Gastroesophageal sphincter (tissue), 4 donors: ENCODE measurements around the gene EIF1. TPM values are rescaled to one million over a fixed set of nuclear protein-coding genes. Genes with fewer than 3 reads are reported as not detected.

Source experiments
- ATAC-seq: fragments of 150-250 bp; one replicate; pipeline ENCODE4 v1.9.1; 2016; ENCODE audit warnings: mild to moderate bottlenecking, moderate library complexity
- H3K27ac ChIP-seq, 4 donors: fragments of 200-600 bp; sonication (generic) in 3 of 4; 1 replicate in 3 of 4; 2 replicates in 1 of 4; pipeline ENCODE4 v1.5.1; 2016 to 2019
- H3K27me3 ChIP-seq: fragments of 200-600 bp; sonication (generic); one replicate; pipeline ENCODE4 v1.5.1; 2019
- H3K36me3 ChIP-seq, 2 donors: fragments of 200-600 bp; sonication (generic); one replicate each; pipeline ENCODE4 v1.5.1; 2019; ENCODE audit warnings: control low read depth in 1 of 2
- H3K4me1 ChIP-seq, 3 donors: fragments of 200-600 bp; sonication (generic); 1 replicate in 2 of 3; 2 replicates in 1 of 3; pipeline ENCODE4 v1.5.1; 2016 to 2019; ENCODE audit warnings: control low read depth in 2 of 3
- H3K4me3 ChIP-seq, 2 donors: fragments of 200-600 bp; sonication (generic); one replicate each; pipeline ENCODE4 v1.5.1; 2019; ENCODE audit warnings: mild to moderate bottlenecking in 1 of 2, moderate library complexity in 1 of 2
- H3K9me3 ChIP-seq, 3 donors: fragments of 200-600 bp; sonication (generic); one replicate each; pipeline ENCODE4 v1.5.1; 2017 to 2019; ENCODE audit warnings: control low read depth in 2 of 3
- CTCF ChIP-seq, 4 experiments: fragments of 200-600 bp in 2 of 4; fragments of 450-650 bp in 2 of 4; sonication (generic) in 1 of 4; IDR thresholded peaks; one replicate each; pipeline ENCODE4 v1.5.1; 2017 to 2019; ENCODE audit warnings: antibody characterized with exemption in 4 of 4, mild to moderate bottlenecking in 2 of 4, moderate library complexity in 2 of 4
- EP300 ChIP-seq: sonication (generic); formaldehyde crosslinking; IDR thresholded peaks from one replicate; pipeline ENCODE4 v1.6.1; 2017; ENCODE audit warnings: antibody characterized with exemption, mild to moderate bottlenecking
- POLR2A ChIP-seq, 2 donors: fragments of 450-650 bp; IDR thresholded peaks; one replicate each; pipeline ENCODE4 v1.6.1; 2017; ENCODE audit warnings: antibody characterized with exemption in 2 of 2, mild to moderate bottlenecking in 2 of 2, moderate library complexity in 1 of 2
- POLR2AphosphoS5 ChIP-seq: sonication (generic); formaldehyde crosslinking; IDR thresholded peaks from one replicate; pipeline ENCODE4 v1.6.1; 2017; ENCODE audit warnings: antibody characterized with exemption
- WGBS, 2 donors: methylation state at CpG; one replicate each; pipeline ENCODE4 v1.1.5; 2018; ENCODE audit warnings: low coverage in 1 of 2; 5-methylcytosine and 5-hydroxymethylcytosine counted together
- total RNA-seq, 4 donors: library from RNA; depleted of rRNA; stranded (reverse); fragments of >200 nt; gene quantifications; one replicate each; pipeline ENCODE4 v1.1.0, GENCODE V29; 2016

EIF1 gene
- total RNA-seq, 4 donors from 2014 or later, result 224 to 331 (median 270) TPM

- H3K36me3 ChIP-seq, result peaks cover 5 to 19% of the 10 kb centered on the region in 2 donors
- no peak overlapping the region for H3K27ac ChIP-seq
- 63 to 80% methylated on average over 1 to 2 of the region's 4 CpGs for WGBS, 2 donors
- no peaks in the 10 kb centered on the region for H3K27me3 ChIP-seq
- peaks cover 0 to 24% (median 15%) of the 10 kb centered on the region in 3 donors for H3K4me1 ChIP-seq
- H3K9me3 ChIP-seq, result no peaks in the 10 kb centered on the region
- TF ChIP-seq CTCF (IDR thresholded peaks at IDR 0.05), result no peak
- no peak overlapping the region for H3K4me3 ChIP-seq
- no peak for ATAC-seq
These were observed 2.4 kb upstream of the EIF1 start for GRCh38 chr17:41686281-41686680.

GRCh38 chr17:41687828-41688640, 651 bp upstream of the EIF1 start:
- Histone ChIP-seq H3K4me3 (peak overlapping the region; percentile 42 to 90), H3K9me3 (no peaks in the 10 kb centered on the region), H3K27me3 (no peaks in the 10 kb centered on the region), H3K36me3 (peaks cover 5 to 37% of the 10 kb centered on the region in 2 donors), H3K27ac (peak overlapping the region; percentile 83 to 100 (median 99)), H3K4me1 (peaks cover 0 to 34% (median 15%) of the 10 kb centered on the region in 3 donors)
- no peak for ATAC-seq
- TF ChIP-seq EP300 (no peak), CTCF (IDR thresholded peaks at IDR 0.05) (peak in 1 of 4 experiments; percentile 4)
- WGBS, 2 donors, result 10 to 13% methylated on average over 15 to 21 of the region's 23 CpGs

GRCh38 chr17:41689497-41690299, 1.0 kb downstream of the EIF1 start:
- 4 to 5% methylated on average over 10 to 11 of the region's 27 CpGs for WGBS, 2 donors
- Histone ChIP-seq H3K4me1 (peaks cover 0 to 34% (median 15%) of the 10 kb centered on the region in 3 donors), H3K27ac (peak overlapping the region; percentile 66 to 100 (median 99)), H3K27me3 (no peaks in the 10 kb centered on the region), H3K9me3 (no peaks in the 10 kb centered on the region), H3K4me3 (peak overlapping the region; percentile 65 to 90), H3K36me3 (peaks cover 5 to 53% of the 10 kb centered on the region in 2 donors)
- TF ChIP-seq EP300 (no peak), POLR2AphosphoS5 (peak; percentile 12), POLR2A (IDR thresholded peaks at IDR 0.05) (no peak), CTCF (IDR thresholded peaks at IDR 0.05) (peak in 3 of 4 experiments; percentile 51 to 59 (median 54))
- no peak for ATAC-seq

GRCh38 chr17:41690497-41690896, 1.8 kb downstream of the EIF1 start:
- Histone ChIP-seq H3K9me3 (no peaks in the 10 kb centered on the region), H3K27ac (peak overlapping the region; percentile 66 to 100 (median 99)), H3K4me1 (peaks cover 0 to 39% (median 15%) of the 10 kb centered on the region in 3 donors), H3K36me3 (peaks cover 5 to 61% of the 10 kb centered on the region in 2 donors), H3K4me3 (peak overlapping the region in 1 of 2 donors; percentile 90), H3K27me3 (no peaks in the 10 kb centered on the region)
- no peak for ATAC-seq
- TF ChIP-seq CTCF (IDR thresholded peaks at IDR 0.05) (no peak), POLR2AphosphoS5 (no peak), POLR2A (IDR thresholded peaks at IDR 0.05) (no peak), EP300 (no peak)
- 67 to 89% methylated on average over 1 to 2 of the region's 2 CpGs for WGBS, 2 donors
